DOHH2 (cell line): ENCODE measurements around the gene WDR77.

Source experiments
- H3F3A ChIP-seq: fragments of 200-600 bp; sonication (generic), shearing (Covaris generic); 2 replicates; pipeline ENCODE4 v1.6.0; 2016; ENCODE audit warnings: antibody characterized with exemption, mild to moderate bottlenecking; ENCODE audit not compliant: control insufficient read depth, insufficient read depth
- H3K27ac ChIP-seq: fragments of 200-600 bp; sonication (generic); 2 replicates; pipeline ENCODE4 v1.5.1; 2014; ENCODE audit warnings: low read depth, mild to moderate bottlenecking, low read length, moderate library complexity
- H3K27me3 ChIP-seq: fragments of 200-600 bp; sonication (generic); 2 replicates; pipeline ENCODE4 v1.6.1; 2014; ENCODE audit warnings: mild to moderate bottlenecking, low read length, mixed read lengths; ENCODE audit not compliant: control insufficient read depth
- H3K36me3 ChIP-seq: fragments of 200-600 bp; sonication (generic); 2 replicates; pipeline ENCODE4 v1.6.1; 2014; ENCODE audit warnings: mild to moderate bottlenecking, low read length, moderate library complexity, mixed read lengths; ENCODE audit not compliant: control insufficient read depth
- H3K4me1 ChIP-seq: fragments of 200-600 bp; sonication (generic); 2 replicates; pipeline ENCODE4 v1.6.1; 2014; ENCODE audit warnings: mild to moderate bottlenecking, low read length, mixed read lengths; ENCODE audit not compliant: control insufficient read depth
- H3K4me2 ChIP-seq: fragments of 200-600 bp; sonication (generic); 2 replicates; pipeline ENCODE4 v1.6.0; 2014; ENCODE audit warnings: mild to moderate bottlenecking, low read length, moderate library complexity
- H3K4me3 ChIP-seq: fragments of 200-600 bp; sonication (generic); 2 replicates; pipeline ENCODE4 v1.5.1; 2014; ENCODE audit warnings: mild to moderate bottlenecking, low read length, mixed read lengths
- H3K79me2 ChIP-seq: fragments of 200-600 bp; sonication (generic); 2 replicates; pipeline ENCODE4 v1.6.1; 2014; ENCODE audit warnings: mild to moderate bottlenecking, low read length, mixed read lengths; ENCODE audit not compliant: control insufficient read depth
- H3K9me2 ChIP-seq: fragments of 200-600 bp; sonication (generic); replicated peaks from 2 replicates; pipeline ENCODE4 v1.6.1; 2014; ENCODE audit warnings: mild to moderate bottlenecking, low read length, mixed read lengths; ENCODE audit not compliant: control insufficient read depth
- H3K9me3 ChIP-seq: fragments of 200-600 bp; sonication (generic); 2 replicates; pipeline ENCODE4 v1.6.1; 2014; ENCODE audit warnings: antibody characterized with exemption, low read length, mixed read lengths; ENCODE audit not compliant: control insufficient read depth, insufficient read depth
- H4K20me1 ChIP-seq: fragments of 200-600 bp; sonication (generic); 2 replicates; pipeline ENCODE4 v1.6.0; 2014; ENCODE audit warnings: low read depth, mild to moderate bottlenecking, antibody characterized with exemption, low read length, moderate library complexity; ENCODE audit not compliant: control insufficient read depth, insufficient read depth
- EZH2phosphoT487 ChIP-seq: fragments of 200-600 bp; sonication (generic); IDR thresholded peaks from 2 replicates; pipeline ENCODE4 v1.6.1; 2017; ENCODE audit warnings: borderline replicate concordance, mild to moderate bottlenecking, antibody characterized with exemption, low read length, moderate library complexity, mixed read lengths
- TF ChIP-seq, protein P1 (sequence below): fragments of 200-600 bp; sonication (generic); IDR thresholded peaks from one replicate; pipeline ENCODE4 v1.5.1; 2014; ENCODE audit warnings: antibody characterized with exemption, mild to moderate bottlenecking, low read depth, low read length; ENCODE audit not compliant: poor library complexity, severe bottlenecking

The WDR77 gene

DNA sequence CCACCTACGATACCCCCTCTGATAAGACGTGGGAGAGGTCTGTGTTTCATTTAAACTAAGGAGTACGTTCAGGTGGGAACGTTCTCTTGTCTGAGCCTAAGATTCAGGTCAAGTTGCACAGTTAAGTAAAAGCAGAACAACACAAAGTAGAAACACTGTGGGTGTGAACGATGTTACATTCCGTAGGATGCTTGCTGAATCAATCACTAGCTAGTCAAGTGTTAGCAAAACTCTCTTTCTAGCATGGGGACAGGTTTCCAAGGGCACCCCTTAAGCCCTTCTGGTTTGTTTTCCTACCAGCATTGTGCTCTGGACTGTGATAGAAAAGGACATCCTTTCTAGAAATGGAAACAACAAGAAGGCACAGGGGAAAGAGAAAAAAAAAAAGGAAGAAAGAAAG, 38.1 kb upstream of the WDR77 start:
- Histone ChIP-seq H3K79me2 (no peaks in the 10 kb centered on the region), H3K4me1 (no peaks in the 10 kb centered on the region)

DNA sequence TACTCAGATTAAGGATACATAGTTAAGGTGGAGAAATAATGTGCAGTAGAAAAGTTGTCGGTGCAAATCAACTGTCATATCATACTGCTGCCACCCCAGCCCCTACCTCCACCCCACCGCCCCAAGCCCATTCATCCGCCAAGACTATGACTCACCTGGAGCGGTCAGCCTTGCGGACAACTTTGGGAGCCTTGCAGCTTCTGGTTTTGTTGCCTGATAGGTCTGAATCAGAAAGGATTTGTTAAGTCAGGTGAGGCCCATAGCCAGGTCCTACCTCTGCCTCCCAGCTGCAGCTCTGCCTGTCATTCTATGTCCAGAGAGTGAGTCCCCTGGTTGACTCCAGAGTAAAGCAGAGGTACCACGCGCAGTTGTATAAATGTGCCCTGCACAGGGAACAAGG, 37.4 kb upstream of the WDR77 start:
- no peak overlapping the region for H3K27ac ChIP-seq
- no peaks in the 10 kb centered on the region for H3K9me2 ChIP-seq
- H3K79me2 ChIP-seq, result no peaks in the 10 kb centered on the region
- H3K27me3 ChIP-seq, result no peaks in the 10 kb centered on the region
- peaks cover 3% of the 10 kb centered on the region; the same call in 1 of the 2 replicates for H3K4me1 ChIP-seq
- no peaks in the 10 kb centered on the region for H3K9me3 ChIP-seq
- H4K20me1 ChIP-seq, result no peaks in the 10 kb centered on the region
- no peaks in the 10 kb centered on the region for H3F3A ChIP-seq
- no peaks in the 10 kb centered on the region for H3K36me3 ChIP-seq
- H3K4me3 ChIP-seq, result no peak overlapping the region
- no peak overlapping the region for H3K4me2 ChIP-seq
- no peak for TF ChIP-seq EZH2phosphoT487
- TF ChIP-seq, protein P1, sequence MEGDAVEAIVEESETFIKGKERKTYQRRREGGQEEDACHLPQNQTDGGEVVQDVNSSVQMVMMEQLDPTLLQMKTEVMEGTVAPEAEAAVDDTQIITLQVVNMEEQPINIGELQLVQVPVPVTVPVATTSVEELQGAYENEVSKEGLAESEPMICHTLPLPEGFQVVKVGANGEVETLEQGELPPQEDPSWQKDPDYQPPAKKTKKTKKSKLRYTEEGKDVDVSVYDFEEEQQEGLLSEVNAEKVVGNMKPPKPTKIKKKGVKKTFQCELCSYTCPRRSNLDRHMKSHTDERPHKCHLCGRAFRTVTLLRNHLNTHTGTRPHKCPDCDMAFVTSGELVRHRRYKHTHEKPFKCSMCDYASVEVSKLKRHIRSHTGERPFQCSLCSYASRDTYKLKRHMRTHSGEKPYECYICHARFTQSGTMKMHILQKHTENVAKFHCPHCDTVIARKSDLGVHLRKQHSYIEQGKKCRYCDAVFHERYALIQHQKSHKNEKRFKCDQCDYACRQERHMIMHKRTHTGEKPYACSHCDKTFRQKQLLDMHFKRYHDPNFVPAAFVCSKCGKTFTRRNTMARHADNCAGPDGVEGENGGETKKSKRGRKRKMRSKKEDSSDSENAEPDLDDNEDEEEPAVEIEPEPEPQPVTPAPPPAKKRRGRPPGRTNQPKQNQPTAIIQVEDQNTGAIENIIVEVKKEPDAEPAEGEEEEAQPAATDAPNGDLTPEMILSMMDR, result no peak

More for the DNA sequence above, 38.1 kb upstream of the WDR77 start:
- TF ChIP-seq, protein P1, result no peak
- no peak for TF ChIP-seq EZH2phosphoT487
- Histone ChIP-seq H3K9me3 (no peaks in the 10 kb centered on the region), H3K9me2 (no peaks in the 10 kb centered on the region), H3K27me3 (no peaks in the 10 kb centered on the region), H4K20me1 (no peaks in the 10 kb centered on the region), H3F3A (no peaks in the 10 kb centered on the region), H3K4me3 (no peak overlapping the region), H3K27ac (no peak overlapping the region), H3K4me2 (no peak overlapping the region), H3K36me3 (no peaks in the 10 kb centered on the region)

DNA sequence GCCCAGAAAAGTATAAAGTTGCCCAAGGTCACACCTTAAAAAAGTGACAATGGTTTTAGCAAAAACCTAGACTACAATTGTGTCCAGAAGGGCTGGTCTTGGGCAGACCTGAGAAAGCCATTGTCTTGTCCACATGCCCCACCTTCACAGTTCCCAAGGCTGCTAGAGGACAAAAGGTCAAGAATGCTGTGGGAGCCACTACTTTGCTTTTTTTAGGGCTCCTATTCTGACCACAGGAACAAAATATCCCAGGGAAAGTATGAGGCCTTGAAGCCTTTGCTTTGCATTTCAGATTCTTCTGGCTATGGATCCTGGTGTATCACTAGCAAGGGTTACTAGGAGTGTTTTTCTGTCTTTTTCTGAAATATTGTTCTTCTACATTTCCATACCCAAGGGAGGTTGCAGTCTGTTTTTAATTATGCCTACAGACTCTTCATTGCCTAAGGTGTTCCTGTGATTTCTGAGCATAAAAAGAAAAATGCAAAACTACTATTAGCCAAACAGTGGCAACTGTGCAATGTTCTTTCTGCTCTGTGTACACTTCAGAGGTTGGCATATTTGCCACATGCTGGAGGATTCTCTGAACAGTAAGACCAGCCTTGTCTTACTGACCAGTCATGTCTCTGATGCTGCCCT, 35.5 kb upstream of the WDR77 start:
- H3F3A ChIP-seq, result no peaks in the 10 kb centered on the region
- H3K4me2 ChIP-seq, result no peak overlapping the region
- H3K27ac ChIP-seq, result no peak overlapping the region
- no peak for TF ChIP-seq EZH2phosphoT487
- TF ChIP-seq, protein P1, result no peak
- H3K27me3 ChIP-seq, result no peaks in the 10 kb centered on the region
- no peaks in the 10 kb centered on the region for H4K20me1 ChIP-seq
- H3K36me3 ChIP-seq, result no peaks in the 10 kb centered on the region
- no peaks in the 10 kb centered on the region for H3K79me2 ChIP-seq
- H3K4me3 ChIP-seq, result no peak overlapping the region
- no peaks in the 10 kb centered on the region for H3K9me3 ChIP-seq
- H3K9me2 ChIP-seq, result no peaks in the 10 kb centered on the region
- peaks cover 3% of the 10 kb centered on the region; the same call in 1 of the 2 replicates for H3K4me1 ChIP-seq
